B cell (primary cell): ENCODE results near the gene IFNLR1.

Source experiments
- CTCF ChIP-seq: fragments of 200-600 bp; IDR thresholded peaks from one replicate; pipeline ENCODE4 v1.8.0; 2022; ENCODE audit warnings: antibody characterized with exemption, mild to moderate bottlenecking
- EZH2 ChIP-seq: IDR thresholded peaks from 2 replicates; pipeline ENCODE4 v1.6.1; 2012; ENCODE audit warnings: borderline replicate concordance, low read depth, mild to moderate bottlenecking, moderate library complexity, low read length; ENCODE audit not compliant: insufficient read depth, poor library complexity, severe bottlenecking

- TF ChIP-seq CTCF (no peak), EZH2 (no peak)
These were observed 77.2 kb downstream of the IFNLR1 start for GRCh38 chr1:24109686-24110475.
